HepG2 (cell line): ENCODE results near the gene GARIN5A. TPM values are rescaled to one million over a fixed set of nuclear protein-coding genes. Genes with fewer than 3 reads are reported as not detected.

ENCODE experiments used
- ATAC-seq: fragments of 200-7000 bp; cut with Tn5 transposase; 3 replicates; pipeline ENCODE4 v1.9.1; 2020; ENCODE audit warnings: mild to moderate bottlenecking, moderate library complexity
- BruUV-seq: library from RNA; stranded (reverse); fragments of 400-500 nt; replicated peaks from 2 replicates; lab custom pipeline; 2021; lab: Mats Ljungman, UMichigan
- CTCF ChIA-PET: fragments of 300-600 bp; formaldehyde crosslinking; extraction: SDS; loops from one replicate; lab custom pipeline; 2021; ENCODE audit warnings: low total read pairs, inconsistent platforms, low intra/inter-chr PET ratio; lab: Yijun Ruan, JAX
- POLR2A ChIA-PET: fragments of 350-600 bp; sonication (Branson Sonifier 250); formaldehyde crosslinking; loops from one replicate; lab custom pipeline; 2020; ENCODE audit warnings: antibody characterized with exemption, inconsistent platforms; lab: Yijun Ruan, JAX
- DNase-seq: peaks from one replicate; pipeline ENCODE4 v3.0.0-alpha.2; 2015; ENCODE audit warnings: low spot score
- FAIRE-seq: peaks from 3 replicates; lab custom pipeline; 2011; peaks lifted over from hg19 to GRCh38; lab: Jason Lieb, UNC
- H2AFZ ChIP-seq: one replicate; pipeline ENCODE4 v1.6.1; 2011; ENCODE audit warnings: low read length, inconsistent platforms
- H3K27ac ChIP-seq: fragments of 300-600 bp; 3 replicates; pipeline ENCODE4 v1.8.0; 2011; ENCODE audit warnings: mixed run types, mild to moderate bottlenecking, mixed read lengths, low read length, inconsistent platforms; ENCODE audit not compliant: insufficient read depth; ENCODE audit errors: extremely low read length
- H3K27me3 ChIP-seq, 2 experiments: fragments of 200-600 bp in 1 of 2; 2 replicates in 1 of 2; 3 replicates in 1 of 2; pipeline versions ENCODE4 v1.6.0 to v1.8.0; 2011; ENCODE audit warnings: low read length in 2 of 2, mild to moderate bottlenecking in 2 of 2, moderate library complexity in 2 of 2, inconsistent platforms in 1 of 2; ENCODE audit not compliant: insufficient read depth in 2 of 2, control insufficient read depth in 1 of 2
- H3K36me3 ChIP-seq, 2 experiments: fragments of 200-600 bp in 1 of 2; replicated peaks in 1 of 2; 2 replicates in 1 of 2; 3 replicates in 1 of 2; pipeline versions ENCODE4 v1.5.1 to v1.8.0; 2011; ENCODE audit warnings: low read length in 2 of 2, inconsistent platforms in 1 of 2; ENCODE audit not compliant: insufficient read depth in 2 of 2, control insufficient read depth in 1 of 2
- H3K4me1 ChIP-seq: 2 replicates; pipeline ENCODE4 v1.5.1; 2012; ENCODE audit warnings: low read length, inconsistent platforms; ENCODE audit not compliant: insufficient read depth
- H3K4me2 ChIP-seq: 2 replicates; pipeline ENCODE4 v1.6.0; 2011; ENCODE audit warnings: low read depth, low read length, inconsistent platforms
- H3K4me3 ChIP-seq, 3 experiments: fragments of 200-600 bp in 1 of 3; sonication (generic), shearing (Covaris generic) in 1 of 3; replicated peaks in 1 of 3; 2 replicates each; pipeline ENCODE4 v1.5.1; 2011 to 2016; ENCODE audit warnings: low read length in 3 of 3, inconsistent platforms in 2 of 3, low read depth in 2 of 3, mild to moderate bottlenecking in 2 of 3, control low read depth in 1 of 3, mixed read lengths in 1 of 3; ENCODE audit not compliant: insufficient read depth in 1 of 3
- H3K79me2 ChIP-seq: one replicate; pipeline ENCODE4 v1.6.1; 2011; ENCODE audit warnings: low read length, inconsistent platforms; ENCODE audit not compliant: insufficient read depth
- H3K9ac ChIP-seq: 2 replicates; pipeline ENCODE4 v1.6.0; 2011; ENCODE audit warnings: mild to moderate bottlenecking, low read depth, low read length, inconsistent platforms; ENCODE audit not compliant: insufficient read depth
- H3K9me3 ChIP-seq: 2 replicates; pipeline ENCODE4 v1.5.1; 2012; ENCODE audit warnings: mild to moderate bottlenecking, low read length
- H4K20me1 ChIP-seq: 2 replicates; pipeline ENCODE4 v1.6.0; 2011; ENCODE audit warnings: inconsistent platforms, mild to moderate bottlenecking, low read length, moderate library complexity; ENCODE audit not compliant: insufficient read depth
- BCLAF1 ChIP-seq: fragments of 450-650 bp; IDR thresholded peaks from 2 replicates; pipeline ENCODE4 v1.6.1; 2017; ENCODE audit warnings: mild to moderate bottlenecking
- DDIT3 ChIP-seq: sonication (generic); formaldehyde crosslinking; IDR thresholded peaks from 2 replicates; pipeline ENCODE4 v1.4.0; 2020; ENCODE audit warnings: mild to moderate bottlenecking, missing genetic modification reagents
- MNT ChIP-seq: fragments of 450-650 bp; IDR thresholded peaks from 2 replicates; pipeline ENCODE4 v1.6.1; 2016
- MZF1 ChIP-seq: sonication (generic); formaldehyde crosslinking; IDR thresholded peaks from 2 replicates; pipeline ENCODE4 v1.8.1; 2023; ENCODE audit warnings: mild to moderate bottlenecking, missing genetic modification reagents, borderline replicate concordance
- TAF15 ChIP-seq: fragments of 200-400 bp; formaldehyde crosslinking; IDR thresholded peaks from one replicate; pipeline ENCODE4 v1.6.1; 2018; ENCODE audit warnings: mild to moderate bottlenecking, low read depth, low read length; ENCODE audit not compliant: poor library complexity, severe bottlenecking
- ZBTB2 ChIP-seq: sonication (generic); formaldehyde crosslinking; IDR thresholded peaks from 2 replicates; pipeline ENCODE4 v1.8.0; 2022; ENCODE audit warnings: low read depth, missing genetic modification reagents
- ZNF230 ChIP-seq: sonication (generic); formaldehyde crosslinking; IDR thresholded peaks from 2 replicates; pipeline ENCODE4 v1.4.0; 2020; ENCODE audit warnings: mild to moderate bottlenecking, missing genetic modification reagents
- ZNF737 ChIP-seq: sonication (generic); formaldehyde crosslinking; IDR thresholded peaks from 2 replicates; pipeline ENCODE4 v1.5.0; 2020; ENCODE audit warnings: missing genetic modification reagents, mild to moderate bottlenecking, borderline replicate concordance
- ZSCAN30 ChIP-seq: sonication (generic); formaldehyde crosslinking; IDR thresholded peaks from 2 replicates; pipeline ENCODE4 v1.5.0; 2020; ENCODE audit warnings: mild to moderate bottlenecking, missing genetic modification reagents
- WGBS: methylation state at CpG from one replicate; pipeline ENCODE4 v1.1.6; 2017; ENCODE audit warnings: low lambda C conversion rate; 5-methylcytosine and 5-hydroxymethylcytosine counted together
- in situ Hi-C: cut with HindIII; loops from 2 replicates; pipeline ENCODE4 v1.10.0; 2017; ENCODE audit warnings: low pct_unique_long_range_greater_than_20kb; ENCODE audit not compliant: extremely low pct_ligation_motif_present
- intact Hi-C: fragments of 100-400 bp; cut with micrococcal nuclease; formaldehyde crosslinking; loops from one replicate; pipeline ENCODE4 v1.10.0; 2022; ENCODE audit not compliant: unreplicated experiment
- polyA plus RNA-seq, 8 experiments: library from polyadenylated mRNA; depleted of rRNA in 3 of 8; stranded (reverse) in 7 of 8; unstranded in 1 of 8; fragments of >200 nt; fragmentation: Illumina TruSeq in 4 of 8; extraction: Trizol in 4 of 8; gene quantifications; 2 replicates each; pipeline versions ENCODE4 v1.2.1 to v1.2.3, GENCODE V29; 2011 to 2016; ENCODE audit warnings: low read depth in 4 of 8, missing spikeins in 1 of 8, mixed read lengths in 1 of 8; ENCODE audit not compliant: insufficient read depth in 1 of 8
- total RNA-seq, 5 experiments: library from RNA; depleted of rRNA; stranded (reverse); fragments of >200 nt; fragmentation: Illumina TruSeq; extraction: Trizol; gene quantifications; 2 replicates each; pipeline ENCODE4 v1.2.3, GENCODE V29; 2016; ENCODE audit warnings: low read depth in 1 of 5

Gene GARIN5A
- total and polyA plus RNA-seq, 2 of the 13 experiments (the other 11 are each of a cell fraction or from before 2014, with no cell fraction given), result not detected

- Histone ChIP-seq H3K27ac (no peak overlapping the region), H3K9me3 (no peaks in the 10 kb centered on the region), H3K27me3 (peaks cover 1 to 11% of the 10 kb centered on the region in 2 experiments; a peak in 2 of 5 replicates), H4K20me1 (no peaks in the 10 kb centered on the region), H3K4me3 (no peak overlapping the region), H3K36me3 (no peaks in the 10 kb centered on the region), H3K4me2 (no peak overlapping the region), H3K4me1 (no peaks in the 10 kb centered on the region), H3K9ac (no peak overlapping the region), H2AFZ (no peak overlapping the region), H3K79me2 (no peaks in the 10 kb centered on the region)
- no peak for DNase-seq
- no peak for TF ChIP-seq MZF1
- TF ChIP-seq MNT, result peak; percentile 81
- ChIA-PET POLR2A (no interaction called here), CTCF (no interaction called here)
- ATAC-seq, result no peak
- BruUV-seq, result no TSS peak
- intact Hi-C loops, result no loop called here
- WGBS, result 15% methylated on average over 4 of the region's 14 CpGs
- in situ Hi-C loops, result no loop called here
- no peak for FAIRE-seq
These were observed 27.3 kb downstream of the GARIN5A start for GRCh38 chr19:50449236-50449899.

GRCh38 chr19:50447750-50448149 lies 28.9 kb downstream of the GARIN5A start:
- CTCF ChIA-PET, result no interaction called here
- peaks cover 1 to 11% of the 10 kb centered on the region in 2 experiments; a peak in 2 of 5 replicates for H3K27me3 ChIP-seq
- TF ChIP-seq ZBTB2 (CRISPR knock-in tag) (no peak), ZNF737 (CRISPR knock-in tag) (no peak), ZSCAN30 (no peak), TAF15 (no peak), DDIT3 (CRISPR knock-in tag) (no peak), ZNF230 (no peak), BCLAF1 (no peak)

More at GRCh38 chr19:50447750-50448149, 28.9 kb downstream of the GARIN5A start:
- ATAC-seq (no peak), DNase-seq (no peak), FAIRE-seq (no peak)
- Histone ChIP-seq H3K9me3 (no peaks in the 10 kb centered on the region), H3K36me3 (no peaks in the 10 kb centered on the region), H3K4me3 (no peak overlapping the region), H3K9ac (no peak overlapping the region), H3K27ac (no peak overlapping the region), H4K20me1 (no peaks in the 10 kb centered on the region), H3K4me1 (no peaks in the 10 kb centered on the region), H3K79me2 (no peaks in the 10 kb centered on the region), H2AFZ (no peak overlapping the region), H3K4me2 (no peak overlapping the region)
- in situ Hi-C loops, result no loop called here
- intact Hi-C loops, result no loop called here
- no TSS peak for BruUV-seq
- POLR2A ChIA-PET, result no interaction called here
- 62% methylated on average over 10 of the region's 10 CpGs for WGBS
